ENCODE measurements around the gene RND3.

RND3 gene

DNA sequence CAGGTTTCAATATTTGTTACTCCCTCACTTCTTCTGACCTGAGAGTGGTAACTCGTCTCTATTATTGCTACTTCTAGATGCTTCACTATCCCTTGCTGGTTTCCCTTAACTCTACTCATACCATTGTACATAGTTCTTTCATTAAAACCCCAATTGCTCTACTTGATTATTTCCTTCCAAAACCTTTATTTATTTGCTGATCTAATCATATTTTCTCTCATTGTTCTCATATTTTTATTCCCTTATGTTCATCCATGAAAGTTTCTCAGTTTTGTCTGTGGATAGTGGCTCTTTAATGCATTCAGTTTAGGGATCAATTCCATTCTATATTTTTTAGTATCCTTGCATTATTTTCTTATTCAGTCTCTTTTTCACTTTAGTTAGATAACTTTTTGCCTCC lies 42.1 kb downstream of the RND3 start:
- TF ChIP-seq, protein P1, sequence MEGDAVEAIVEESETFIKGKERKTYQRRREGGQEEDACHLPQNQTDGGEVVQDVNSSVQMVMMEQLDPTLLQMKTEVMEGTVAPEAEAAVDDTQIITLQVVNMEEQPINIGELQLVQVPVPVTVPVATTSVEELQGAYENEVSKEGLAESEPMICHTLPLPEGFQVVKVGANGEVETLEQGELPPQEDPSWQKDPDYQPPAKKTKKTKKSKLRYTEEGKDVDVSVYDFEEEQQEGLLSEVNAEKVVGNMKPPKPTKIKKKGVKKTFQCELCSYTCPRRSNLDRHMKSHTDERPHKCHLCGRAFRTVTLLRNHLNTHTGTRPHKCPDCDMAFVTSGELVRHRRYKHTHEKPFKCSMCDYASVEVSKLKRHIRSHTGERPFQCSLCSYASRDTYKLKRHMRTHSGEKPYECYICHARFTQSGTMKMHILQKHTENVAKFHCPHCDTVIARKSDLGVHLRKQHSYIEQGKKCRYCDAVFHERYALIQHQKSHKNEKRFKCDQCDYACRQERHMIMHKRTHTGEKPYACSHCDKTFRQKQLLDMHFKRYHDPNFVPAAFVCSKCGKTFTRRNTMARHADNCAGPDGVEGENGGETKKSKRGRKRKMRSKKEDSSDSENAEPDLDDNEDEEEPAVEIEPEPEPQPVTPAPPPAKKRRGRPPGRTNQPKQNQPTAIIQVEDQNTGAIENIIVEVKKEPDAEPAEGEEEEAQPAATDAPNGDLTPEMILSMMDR (IDR thresholded peaks at IDR 0.05): no peak

DNA sequence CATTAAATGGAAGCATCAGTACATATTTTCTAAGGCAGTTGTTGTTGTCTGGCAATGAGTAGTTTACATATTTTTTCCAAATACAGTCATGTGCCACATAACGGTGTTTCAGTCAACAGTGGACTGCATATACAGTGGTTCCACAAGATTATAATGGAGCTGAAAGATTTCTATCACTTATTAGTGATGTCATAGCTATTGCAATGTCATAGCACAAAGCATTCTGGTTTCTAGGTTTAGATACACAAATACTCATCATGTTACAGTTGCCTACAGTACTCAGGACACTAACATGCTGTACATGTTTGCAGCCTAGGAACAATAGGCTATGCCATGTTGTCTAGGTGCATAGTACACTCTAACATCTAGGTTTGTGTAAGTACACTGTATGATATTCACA lies 45.0 kb downstream of the RND3 start:
- TF ChIP-seq, protein P1 (IDR thresholded peaks at IDR 0.05): no peak

DNA sequence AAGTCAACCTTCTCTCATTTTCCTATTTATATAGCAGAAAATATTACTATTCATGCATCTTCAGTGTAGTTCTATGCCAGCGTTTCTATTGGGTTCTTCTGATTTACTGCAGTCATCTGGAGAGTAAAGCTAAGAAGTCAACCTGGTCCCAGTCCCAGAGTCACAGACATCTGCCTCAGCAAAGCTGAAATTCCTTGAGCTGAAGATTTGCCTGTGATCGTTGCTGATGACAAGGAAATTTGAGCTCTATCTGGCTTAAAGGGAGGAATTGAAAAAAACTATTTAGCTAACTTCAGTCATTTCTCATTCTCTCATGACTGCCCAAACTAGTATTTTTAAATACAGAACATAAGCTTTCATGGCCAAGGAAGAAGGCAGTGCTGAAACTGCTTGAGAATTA lies 45.7 kb downstream of the RND3 start:
- TF ChIP-seq, protein P1 (IDR thresholded peaks at IDR 0.05): no peak

DNA sequence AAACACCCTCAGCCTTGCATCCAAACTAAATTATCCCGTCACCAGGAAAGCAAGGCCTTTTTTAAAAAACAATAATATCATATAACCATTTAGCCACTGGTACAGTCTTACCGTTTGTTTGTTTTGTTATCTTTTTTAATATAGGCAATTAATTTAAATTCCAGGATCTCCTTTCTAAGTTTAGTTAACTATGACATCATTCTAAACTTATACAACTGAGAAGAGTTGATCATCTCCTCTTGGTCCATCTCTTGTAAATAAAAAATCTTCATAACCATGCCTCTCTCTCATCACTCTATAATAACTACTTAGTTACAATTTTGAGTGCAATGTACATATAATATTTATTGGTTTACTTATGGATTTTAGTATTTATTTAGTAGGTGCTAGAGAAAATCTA lies 46.2 kb downstream of the RND3 start:
- TF ChIP-seq, protein P1 (IDR thresholded peaks at IDR 0.05): no peak

DNA sequence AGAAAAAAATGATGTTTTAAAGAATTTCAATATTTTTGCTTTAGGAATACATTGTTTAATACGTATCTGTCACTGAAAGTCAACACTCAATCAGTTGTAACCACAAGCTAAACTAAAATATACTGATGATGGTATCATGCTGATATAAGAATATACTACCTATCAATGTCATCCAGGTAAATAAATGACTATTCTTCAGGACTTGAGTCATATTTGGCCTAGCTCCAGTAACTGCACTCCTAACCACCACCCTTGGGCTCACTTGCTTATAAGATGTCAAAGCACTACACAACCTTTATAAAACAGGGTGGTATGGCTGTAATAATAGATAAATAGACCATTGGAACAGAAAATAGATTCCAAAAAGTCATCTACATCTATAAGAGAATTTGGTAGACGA lies 48.8 kb downstream of the RND3 start:
- TF ChIP-seq, protein P1 (IDR thresholded peaks at IDR 0.05): no peak

DNA sequence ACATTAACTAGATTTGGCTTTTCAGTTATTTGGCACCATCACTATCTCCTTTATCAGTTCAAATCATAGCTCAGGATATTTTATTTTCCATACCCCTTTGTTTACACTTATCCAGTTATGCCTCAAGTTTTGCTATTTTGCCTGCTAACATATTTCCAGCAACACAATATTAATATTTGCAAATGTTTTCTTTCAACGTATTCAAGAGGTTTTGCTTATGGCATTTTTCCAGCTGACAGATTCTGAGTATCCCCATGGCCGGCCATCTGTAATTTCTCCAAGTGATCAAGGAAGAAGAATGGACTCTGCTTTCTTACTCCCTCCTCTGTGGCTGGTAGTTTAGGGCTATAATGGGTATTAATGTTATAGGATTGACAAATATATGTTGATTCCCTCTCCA lies 49.4 kb downstream of the RND3 start:
- TF ChIP-seq, protein P1 (IDR thresholded peaks at IDR 0.05): no peak

DNA sequence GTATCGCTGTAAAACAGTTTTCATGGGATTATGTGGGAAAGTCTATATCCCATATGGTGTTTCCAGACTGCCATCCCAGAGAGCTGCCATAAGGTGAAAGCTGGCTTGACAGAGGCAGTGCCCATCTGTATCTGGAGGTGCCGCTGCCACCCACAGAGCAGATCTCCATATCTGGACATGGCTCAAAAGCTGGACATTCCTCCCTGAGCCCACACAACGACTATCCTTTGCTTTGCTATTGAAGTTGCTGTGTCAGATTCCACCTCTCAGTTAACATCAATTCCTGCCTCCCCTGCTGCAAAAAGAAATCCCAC lies 55.2 kb downstream of the RND3 start:
- TF ChIP-seq, protein P1 (IDR thresholded peaks at IDR 0.05): no peak

DNA sequence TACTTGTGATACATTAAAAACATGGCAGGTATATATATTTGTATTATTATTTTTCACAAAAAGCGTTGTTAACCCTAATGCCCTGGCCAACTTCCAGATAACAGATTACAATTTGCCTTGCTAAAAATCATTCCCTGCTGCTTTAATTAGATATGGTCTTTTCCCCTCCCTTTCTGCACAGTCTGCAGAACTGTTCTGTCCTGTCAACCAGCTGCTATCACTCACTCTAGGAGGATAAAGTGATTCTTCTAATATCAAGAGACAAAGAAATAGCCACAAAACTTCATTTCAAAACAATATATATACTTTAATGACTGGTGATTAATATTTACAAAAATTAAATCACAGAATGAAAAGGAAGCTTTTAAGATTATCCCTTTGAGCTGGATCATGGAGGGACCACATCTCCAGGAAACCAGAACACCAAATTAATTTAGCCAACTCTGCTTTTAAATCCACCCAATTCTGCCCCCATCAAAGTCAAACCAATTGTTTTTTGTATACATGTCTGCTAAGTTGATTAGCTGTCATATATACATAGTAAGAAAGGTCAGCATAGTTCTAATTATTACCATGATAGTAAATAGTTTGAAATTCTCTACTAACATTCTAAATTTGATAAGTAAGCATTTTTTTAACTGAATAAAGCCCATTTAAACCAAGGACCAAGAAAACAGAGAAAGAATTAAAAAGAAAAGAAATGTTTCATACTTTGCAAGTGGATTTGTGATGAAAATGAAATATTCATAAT lies 55.7 kb downstream of the RND3 start:
- TF ChIP-seq, protein P1 (IDR thresholded peaks at IDR 0.05): no peak
